22Rv1 (cell line): ENCODE measurements around the gene MKS1.

Source experiments
- H3K27ac ChIP-seq: fragments of 450-650 bp; 2 replicates; pipeline ENCODE4 v1.5.1; 2017
- ZFX ChIP-seq: fragments of 450-650 bp; IDR thresholded peaks from 2 replicates; pipeline ENCODE4 v1.6.1; 2017; ENCODE audit warnings: antibody characterized with exemption, borderline replicate concordance
- TF ChIP-seq, protein P1 (sequence below): fragments of 450-650 bp; IDR thresholded peaks from 2 replicates; pipeline ENCODE4 v1.5.1; 2017; ENCODE audit warnings: mild to moderate bottlenecking

MKS1 gene

DNA sequence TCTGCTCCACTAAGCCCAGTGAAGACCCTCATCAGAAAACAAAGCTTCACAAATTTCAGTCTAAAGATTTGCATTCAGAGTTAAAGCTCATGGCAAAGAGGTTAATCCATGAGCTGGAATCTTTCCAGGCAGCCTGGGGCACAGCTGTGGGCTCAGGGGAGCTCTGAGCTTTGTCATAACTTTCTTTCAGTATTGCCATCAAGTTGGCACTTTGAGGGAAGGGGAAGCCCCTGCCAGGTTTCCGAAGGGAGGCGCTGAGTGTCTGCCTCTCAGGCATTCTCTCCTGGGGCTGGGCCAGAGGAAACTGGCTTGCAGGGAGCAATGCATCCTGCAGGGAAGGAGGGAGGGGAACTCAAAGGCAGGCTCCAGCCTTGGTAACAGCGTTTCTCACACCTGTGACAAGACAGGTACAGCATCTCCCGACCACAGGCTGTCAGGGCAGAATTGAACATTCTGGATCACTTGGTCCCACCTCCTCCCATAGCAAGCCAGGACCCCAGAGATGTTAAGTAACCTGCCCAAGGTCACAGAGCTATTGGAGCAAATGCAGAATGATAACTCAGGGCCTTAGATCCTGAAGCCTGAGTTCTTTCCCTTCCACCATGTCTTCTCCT lies 23.2 kb upstream of the MKS1 start:
- no peak overlapping the region for H3K27ac ChIP-seq
- no peak for TF ChIP-seq ZFX
- TF ChIP-seq, protein P1, sequence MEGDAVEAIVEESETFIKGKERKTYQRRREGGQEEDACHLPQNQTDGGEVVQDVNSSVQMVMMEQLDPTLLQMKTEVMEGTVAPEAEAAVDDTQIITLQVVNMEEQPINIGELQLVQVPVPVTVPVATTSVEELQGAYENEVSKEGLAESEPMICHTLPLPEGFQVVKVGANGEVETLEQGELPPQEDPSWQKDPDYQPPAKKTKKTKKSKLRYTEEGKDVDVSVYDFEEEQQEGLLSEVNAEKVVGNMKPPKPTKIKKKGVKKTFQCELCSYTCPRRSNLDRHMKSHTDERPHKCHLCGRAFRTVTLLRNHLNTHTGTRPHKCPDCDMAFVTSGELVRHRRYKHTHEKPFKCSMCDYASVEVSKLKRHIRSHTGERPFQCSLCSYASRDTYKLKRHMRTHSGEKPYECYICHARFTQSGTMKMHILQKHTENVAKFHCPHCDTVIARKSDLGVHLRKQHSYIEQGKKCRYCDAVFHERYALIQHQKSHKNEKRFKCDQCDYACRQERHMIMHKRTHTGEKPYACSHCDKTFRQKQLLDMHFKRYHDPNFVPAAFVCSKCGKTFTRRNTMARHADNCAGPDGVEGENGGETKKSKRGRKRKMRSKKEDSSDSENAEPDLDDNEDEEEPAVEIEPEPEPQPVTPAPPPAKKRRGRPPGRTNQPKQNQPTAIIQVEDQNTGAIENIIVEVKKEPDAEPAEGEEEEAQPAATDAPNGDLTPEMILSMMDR: no peak

DNA sequence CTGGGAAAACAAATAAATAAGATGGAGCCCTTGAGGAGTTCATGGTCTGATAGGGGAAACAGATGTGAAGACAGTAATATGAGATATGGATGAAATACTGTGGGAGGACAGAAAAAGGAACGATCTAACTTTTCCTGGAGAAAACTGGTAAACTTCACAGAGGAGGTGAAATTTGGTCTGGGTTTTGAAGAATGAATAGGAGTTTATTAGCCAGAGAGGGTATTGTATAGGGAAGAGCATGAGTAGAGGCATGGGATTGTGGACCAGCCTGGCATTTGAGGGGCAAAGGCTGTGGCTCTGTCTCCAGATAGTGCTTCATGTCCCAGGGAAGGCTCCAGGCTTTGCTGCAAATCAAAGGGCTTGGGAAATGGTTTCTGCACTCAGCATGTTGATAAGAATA lies 20.9 kb upstream of the MKS1 start:
- no peak for TF ChIP-seq ZFX
- TF ChIP-seq, protein P1: no peak

DNA sequence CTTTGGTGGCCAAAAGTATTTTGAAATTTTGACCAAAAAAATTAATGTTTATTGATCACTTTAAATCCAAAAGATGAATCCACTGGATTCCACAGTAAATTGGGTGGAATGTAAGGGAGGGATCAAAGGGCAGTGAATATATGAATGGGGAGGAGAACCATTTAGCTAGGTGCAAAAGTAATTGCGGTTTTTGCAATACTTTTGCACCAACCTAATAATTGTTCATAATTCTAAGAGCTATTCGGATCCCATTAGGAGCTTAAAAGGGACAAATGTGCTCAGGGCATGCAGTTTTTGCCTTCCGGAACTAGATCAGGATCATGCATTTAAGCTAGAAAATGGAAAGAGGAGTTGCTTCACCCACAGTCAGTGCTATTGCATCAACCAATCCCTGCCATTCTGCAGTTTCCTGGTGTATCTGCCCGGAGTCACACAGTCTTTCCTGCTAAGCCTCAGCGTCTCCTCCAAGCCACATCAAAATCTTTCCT lies 19.1 kb upstream of the MKS1 start, which contains the start of gene LPO:
Gene LPO (plus strand): TSS at position 438 of the 488 bp plus-strand sequence. CDS start 4,396 bp downstream, outside the sequence.
- no peak for TF ChIP-seq ZFX
- no peak within 1 kb of the TSS for H3K27ac ChIP-seq

More for the DNA sequence above, 20.9 kb upstream of the MKS1 start:
- no peak overlapping the region for H3K27ac ChIP-seq

DNA sequence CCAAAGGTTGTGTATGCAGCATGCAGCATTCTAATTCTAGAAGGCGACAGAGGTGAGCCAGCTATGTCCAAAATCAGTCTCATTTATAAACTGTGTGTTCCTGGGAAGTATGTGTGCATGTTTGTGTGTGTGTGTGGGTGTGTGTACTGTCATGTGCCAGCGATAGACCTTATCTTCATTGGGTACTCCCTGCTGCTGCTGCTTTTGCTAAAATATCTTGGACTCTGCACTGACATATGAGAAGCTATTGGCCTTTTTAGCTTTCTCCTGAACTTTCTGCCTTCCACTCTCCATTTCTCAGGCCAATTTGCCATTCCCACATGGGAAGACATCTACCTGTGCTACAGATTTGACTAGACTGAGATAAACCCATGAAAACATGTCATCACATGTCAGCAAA lies 17.3 kb upstream of the MKS1 start:
- TF ChIP-seq ZFX: no peak
- TF ChIP-seq, protein P1: no peak
- no peak overlapping the region for H3K27ac ChIP-seq

DNA sequence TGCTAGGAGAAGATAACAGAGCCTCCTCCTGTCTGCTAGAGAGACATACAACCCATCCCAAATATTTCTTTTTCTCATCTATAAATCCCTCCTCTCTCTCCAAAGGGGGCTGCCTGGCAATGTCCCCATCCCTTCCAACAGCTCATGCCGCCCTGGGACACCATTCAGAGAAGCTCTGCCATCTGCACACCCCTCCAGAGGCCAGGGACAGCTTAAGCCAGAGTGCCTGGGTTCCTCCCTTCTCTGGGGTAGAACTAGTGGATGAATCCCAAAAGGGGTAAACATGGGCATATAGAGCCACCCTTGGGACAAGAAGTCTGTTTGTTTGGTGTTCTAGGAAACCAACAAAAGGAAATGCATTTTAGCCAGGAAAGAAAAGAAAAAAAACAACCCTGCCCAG lies 16.8 kb upstream of the MKS1 start:
- no peak for TF ChIP-seq ZFX
- TF ChIP-seq, protein P1: no peak
- H3K27ac ChIP-seq: no peak overlapping the region

DNA sequence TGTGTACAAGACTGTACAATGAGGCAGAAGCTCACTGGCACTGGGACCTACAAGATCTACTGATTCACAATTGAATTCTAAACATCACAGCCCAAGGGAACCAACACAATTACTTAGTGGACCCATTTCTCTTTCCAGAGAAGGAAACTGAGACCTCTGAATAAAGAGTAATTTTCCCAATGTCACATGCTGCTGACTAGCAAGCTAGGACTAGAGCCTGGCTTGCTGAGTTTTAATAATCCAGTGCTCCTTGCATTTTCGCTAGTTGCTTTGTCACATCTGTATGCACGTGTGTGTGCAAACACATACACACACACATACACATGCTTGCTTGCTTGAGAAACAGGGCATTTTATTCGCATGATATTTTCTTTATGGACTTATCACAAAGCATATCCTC lies 15.5 kb upstream of the MKS1 start:
- TF ChIP-seq, protein P1: no peak
- TF ChIP-seq ZFX: no peak
- H3K27ac ChIP-seq: no peak overlapping the region

DNA sequence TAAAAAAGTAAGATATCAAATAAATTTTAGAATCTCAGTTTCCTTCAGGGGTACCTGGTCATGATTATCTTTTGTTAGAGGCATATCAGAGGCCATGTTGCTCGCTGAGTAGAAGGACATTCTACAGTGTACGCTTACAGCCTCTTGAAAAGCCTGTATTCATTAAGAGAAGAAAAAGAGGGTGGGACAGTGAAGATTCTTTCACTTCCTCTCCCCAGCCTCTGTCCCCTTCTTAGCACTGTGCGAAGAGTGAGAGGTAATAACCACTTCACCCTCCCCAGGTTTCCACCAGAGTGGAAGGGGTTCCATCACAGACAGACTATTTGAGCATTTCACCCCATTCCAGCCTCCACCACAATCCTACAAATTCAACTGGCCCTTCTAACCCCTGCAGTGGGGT lies 14.5 kb upstream of the MKS1 start:
- no peak overlapping the region for H3K27ac ChIP-seq
- TF ChIP-seq, protein P1: no peak

DNA sequence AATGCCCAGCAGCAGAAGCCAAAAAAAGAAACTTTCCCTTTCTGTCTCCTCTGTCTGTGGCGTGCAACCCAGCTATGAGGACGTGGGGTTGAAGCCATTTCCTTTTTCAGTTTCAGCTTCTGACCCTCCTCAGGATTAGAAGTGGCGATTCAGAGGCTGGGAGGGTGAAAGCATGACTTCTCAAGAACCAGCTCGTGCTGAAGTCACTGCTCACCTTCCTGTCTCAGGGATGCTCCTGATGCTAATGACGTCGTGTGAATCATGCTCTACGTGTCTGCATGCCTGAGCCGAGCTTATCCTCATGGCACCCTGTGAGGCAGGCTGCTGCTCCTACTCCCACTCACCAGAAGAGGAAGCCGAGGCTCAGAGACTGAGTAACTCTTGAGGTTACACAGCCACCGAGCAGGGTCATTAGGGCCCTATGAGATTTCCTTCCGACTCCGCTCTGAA lies 13.7 kb upstream of the MKS1 start:
- TF ChIP-seq, protein P1: no peak
- TF ChIP-seq ZFX: no peak
- no peak overlapping the region for H3K27ac ChIP-seq
